Embryonic facial prominence (tissue), 1 donor: Measurements from ENCODE around the gene RNF121.
"Not testable (repeated sequence)": the region's sequence is repeated elsewhere in the genome, so short reads cannot be mapped to it uniquely, and the experiment has no call there.

Source experiments
- DNase-seq: peaks from one replicate; pipeline ENCODE4 v3.0.0-alpha.2; 2016; ENCODE audit errors: extremely low spot score

Gene RNF121

DNA sequence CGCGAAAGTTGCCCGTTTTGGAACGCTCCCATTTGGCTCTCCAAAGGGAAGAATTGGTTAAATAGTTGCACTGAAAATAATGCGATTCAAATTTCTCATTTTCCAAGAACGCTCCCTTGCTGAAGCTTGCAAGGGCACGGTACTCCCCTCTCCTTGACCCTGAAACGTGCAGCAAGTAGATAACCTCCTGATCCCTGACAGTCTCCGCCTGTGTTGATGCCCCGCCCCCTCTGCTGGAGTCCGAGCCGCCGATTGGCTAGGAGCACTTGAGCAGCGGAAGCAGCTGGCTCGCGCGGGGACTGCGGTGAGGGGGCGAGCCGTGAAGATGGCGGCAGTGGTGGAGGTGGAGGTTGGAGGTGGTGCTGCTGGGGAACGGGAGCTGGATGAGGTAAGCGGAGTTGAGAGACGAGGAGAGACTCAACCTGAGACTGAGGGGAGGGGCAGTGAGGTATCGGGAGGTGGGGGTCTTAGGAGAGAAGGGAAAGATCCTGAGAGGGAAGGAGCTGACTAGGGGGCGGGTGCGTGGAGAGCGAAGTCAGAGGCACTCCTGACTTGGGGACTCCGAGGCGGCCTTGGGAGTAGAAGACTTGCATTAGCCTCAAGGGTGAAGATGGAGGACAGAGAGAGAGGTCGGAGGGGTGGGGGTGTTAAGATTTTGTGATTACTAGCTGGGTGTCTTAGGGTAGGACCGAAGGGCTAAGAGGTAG lies at the start of gene RNF121:
Gene RNF121, plus strand, starts transcription at position 310 of the 707 bp plus-strand sequence. Its CDS starts 16 bp downstream, at position 326.
- DNase-seq: peak; percentile 95

DNA sequence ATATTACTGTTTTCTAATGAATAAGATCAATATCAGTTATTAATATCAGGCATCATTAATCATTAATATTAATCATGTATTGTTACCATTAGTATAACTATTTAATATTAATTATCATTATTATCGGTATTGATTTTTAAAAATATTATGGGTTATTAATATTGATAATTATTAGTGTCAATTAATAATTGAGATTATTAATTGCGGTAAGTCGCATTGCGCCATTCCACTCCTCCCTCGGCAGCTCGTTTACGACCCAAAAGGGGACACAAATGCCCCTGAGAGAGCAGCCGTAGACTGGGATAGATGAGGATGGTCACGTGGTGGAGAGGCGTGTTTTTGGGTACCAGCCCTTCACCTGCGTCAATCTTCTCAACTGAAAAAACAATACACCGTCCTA lies 43.0 kb upstream of the RNF121 start:
- not testable (repeated sequence) for DNase-seq

DNA sequence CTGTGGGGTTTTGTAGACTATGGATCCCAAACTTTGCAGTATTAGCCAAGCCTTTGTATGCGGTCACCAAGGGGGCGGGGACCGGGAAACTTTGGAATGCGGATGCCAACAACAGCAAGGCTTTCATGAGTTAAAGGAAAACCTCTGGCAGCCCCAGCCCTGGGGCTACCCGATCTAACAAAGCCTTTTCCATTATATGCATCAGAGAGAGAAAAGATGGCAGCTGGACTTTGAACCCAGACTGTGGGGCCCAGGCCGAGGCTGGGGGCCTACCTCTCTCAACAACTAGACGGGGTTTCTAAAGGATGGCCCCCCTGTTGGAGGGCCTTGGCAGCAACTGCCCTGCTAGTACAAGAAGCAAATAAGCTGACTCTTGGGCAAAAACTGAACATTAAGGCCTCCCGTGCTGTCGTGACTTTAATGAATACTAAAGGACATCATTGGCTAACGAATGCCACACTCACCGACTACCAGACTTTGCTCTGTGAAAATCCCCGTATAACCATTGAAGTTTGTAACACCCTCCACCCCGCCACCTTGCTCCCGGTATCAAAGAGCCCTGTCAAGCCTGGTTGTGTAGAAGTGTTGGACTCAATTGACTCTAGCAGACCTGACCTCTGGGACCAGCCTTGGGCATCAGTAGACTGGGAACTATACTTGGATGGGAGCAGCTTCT lies 40.4 kb upstream of the RNF121 start:
- DNase-seq: not testable (repeated sequence)

DNA sequence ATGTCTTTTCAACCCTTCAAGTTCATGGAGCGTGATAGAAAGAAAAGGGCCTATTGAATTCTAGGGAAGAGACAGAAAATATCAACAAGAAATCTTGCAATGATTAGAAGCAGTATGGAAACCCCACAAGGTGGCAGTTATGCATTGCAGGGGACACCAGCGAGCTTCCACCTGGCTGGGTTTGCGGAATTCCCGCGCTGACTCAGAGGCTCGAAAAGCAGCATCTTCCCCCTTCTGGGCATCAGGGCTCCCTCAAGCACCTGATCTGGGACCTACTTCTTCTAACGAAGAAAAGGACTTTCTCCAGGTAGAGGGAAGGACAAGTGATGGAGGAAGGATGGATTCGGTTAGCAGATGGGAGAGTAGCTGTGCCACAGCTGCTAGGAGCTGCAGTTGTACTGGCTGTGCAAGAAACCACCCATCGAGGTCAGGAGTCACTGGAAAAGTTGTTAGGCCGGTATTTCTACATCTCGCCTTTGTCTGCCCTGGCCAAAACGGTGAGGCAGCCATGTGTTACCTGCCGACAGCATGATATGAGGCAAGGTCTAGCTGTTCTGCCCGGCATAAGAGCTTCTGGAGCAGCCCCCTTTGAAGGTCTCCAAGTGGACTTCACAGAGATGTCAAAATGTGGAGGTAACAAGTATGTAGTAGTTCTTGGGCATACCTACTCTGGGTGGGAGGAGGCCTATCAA lies 39.5 kb upstream of the RNF121 start:
- DNase-seq: not testable (repeated sequence)

DNA sequence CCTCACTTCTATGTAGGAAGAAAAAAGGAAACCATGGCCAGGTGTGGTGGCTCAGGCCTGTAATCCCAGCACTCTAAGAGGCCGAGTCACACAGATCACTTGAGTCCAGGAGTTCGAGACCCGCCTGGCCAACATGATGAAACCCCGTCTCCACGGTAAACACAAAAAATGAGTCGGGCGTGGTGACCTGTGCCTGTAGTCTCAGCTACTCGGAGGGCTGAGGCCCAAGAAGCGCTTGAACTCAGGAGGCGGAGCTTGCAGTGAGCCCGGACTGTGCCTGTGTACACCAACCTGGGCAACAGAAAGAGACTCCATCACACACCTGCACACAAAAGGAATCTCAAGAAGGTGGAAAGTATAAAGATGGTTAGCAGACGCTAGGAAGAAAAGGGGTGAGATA lies 32.9 kb upstream of the RNF121 start:
- no peak for DNase-seq

DNA sequence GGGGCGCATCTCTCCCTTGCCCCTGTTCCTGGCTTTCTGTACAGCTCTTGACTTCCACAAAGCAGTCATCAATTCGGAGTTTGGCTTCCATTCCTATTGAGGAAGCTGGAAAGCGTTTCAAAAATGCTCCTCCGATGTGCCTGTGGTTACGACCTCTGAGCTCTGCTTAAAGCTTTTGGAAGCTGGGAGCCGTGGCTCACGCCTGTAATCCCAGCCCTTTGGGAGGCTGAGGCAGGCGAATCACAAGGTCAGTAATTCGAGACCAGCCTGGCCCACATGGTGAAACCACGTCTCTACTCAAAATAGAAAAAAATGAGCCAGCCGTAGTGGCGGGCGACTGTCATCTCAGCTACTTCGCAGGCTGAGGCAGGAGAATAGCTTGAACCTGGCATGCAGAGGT lies 27.7 kb upstream of the RNF121 start:
- not testable (repeated sequence) for DNase-seq

DNA sequence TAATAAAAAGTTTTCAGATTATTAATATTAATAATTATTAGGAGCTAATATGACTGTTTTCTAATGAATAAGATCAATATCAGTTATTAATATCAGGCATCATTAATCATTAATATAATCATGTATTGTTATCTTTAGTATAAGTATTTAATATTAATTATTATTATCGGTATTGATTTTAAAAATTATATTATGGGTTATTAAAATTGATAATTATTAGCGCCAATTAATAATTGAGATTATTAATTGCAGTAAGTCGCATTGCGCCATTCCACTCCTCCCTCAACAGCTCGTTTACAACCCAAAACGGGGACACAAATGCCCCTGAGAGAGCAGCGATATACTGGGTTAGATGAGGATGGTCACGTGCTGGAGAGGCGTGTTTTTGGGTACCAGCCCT lies 20.6 kb upstream of the RNF121 start:
- DNase-seq: no peak

DNA sequence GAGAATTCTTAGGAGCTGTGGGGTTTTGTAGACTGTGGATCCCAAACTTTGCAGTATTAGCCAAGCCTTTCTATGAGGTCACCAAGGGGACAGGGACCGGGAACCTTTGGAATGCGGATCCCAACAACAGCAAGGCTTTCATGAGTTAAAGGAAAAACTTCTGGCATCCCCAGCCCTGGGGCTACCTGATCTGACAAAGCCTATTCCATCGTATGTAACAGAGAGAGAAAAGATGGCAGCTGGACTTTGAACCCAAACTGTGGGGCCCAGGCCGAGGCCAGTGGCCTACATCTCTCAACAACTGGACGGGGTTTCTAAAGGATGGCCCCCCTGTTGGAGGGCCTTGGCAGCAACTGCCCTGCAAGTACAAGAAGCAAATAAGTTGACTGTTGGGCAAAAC lies 18.1 kb upstream of the RNF121 start:
- not testable (repeated sequence) for DNase-seq

DNA sequence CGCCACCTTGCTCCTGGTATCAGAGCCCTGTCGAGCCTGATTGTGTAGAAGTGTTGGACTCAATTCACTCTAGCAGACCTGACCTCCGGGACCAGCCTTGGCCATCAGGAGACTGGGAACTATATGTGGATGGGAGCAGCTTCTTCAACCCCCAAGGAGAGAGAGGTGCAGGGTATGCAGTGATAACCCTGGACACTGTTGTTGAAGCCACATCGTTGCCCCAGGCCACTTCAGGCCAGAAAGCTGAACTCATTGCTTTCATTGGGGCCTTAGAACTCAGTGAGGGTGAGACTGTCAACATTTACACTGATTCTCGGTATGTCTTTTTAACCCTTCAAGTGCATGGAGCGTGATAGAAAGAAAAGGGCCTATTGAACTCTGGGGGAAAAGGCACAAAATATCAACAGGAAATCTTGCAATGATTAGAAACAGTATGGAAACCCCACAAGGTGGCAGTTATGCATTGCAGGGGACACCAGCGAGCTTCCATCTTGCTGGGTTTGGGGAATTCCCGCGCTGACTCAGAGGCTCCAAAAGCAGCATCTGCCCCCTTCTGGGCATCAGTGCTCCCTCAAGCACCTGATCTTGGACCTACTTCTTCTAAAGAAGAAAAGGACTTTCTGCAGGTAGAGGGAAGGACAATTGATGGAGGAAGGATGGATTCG lies 17.4 kb upstream of the RNF121 start:
- DNase-seq: not testable (repeated sequence)

DNA sequence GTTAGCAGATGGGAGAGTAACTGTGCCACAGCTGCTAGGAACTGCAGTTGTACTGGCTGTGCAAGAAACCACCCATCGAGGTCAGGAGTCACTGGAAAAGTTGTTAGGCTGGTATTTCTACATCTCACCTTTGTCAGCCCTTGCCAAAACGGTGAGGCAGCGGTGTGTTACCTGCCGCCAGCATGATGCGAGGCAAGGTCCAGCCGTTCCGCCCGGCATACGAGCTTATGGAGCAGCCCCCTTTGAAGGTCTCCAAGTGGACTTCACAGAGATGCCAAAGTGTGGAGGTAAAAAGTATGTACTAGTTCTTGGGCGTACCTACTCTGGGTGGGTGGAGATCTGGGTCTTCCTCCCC lies 16.9 kb upstream of the RNF121 start:
- not testable (repeated sequence) for DNase-seq

DNA sequence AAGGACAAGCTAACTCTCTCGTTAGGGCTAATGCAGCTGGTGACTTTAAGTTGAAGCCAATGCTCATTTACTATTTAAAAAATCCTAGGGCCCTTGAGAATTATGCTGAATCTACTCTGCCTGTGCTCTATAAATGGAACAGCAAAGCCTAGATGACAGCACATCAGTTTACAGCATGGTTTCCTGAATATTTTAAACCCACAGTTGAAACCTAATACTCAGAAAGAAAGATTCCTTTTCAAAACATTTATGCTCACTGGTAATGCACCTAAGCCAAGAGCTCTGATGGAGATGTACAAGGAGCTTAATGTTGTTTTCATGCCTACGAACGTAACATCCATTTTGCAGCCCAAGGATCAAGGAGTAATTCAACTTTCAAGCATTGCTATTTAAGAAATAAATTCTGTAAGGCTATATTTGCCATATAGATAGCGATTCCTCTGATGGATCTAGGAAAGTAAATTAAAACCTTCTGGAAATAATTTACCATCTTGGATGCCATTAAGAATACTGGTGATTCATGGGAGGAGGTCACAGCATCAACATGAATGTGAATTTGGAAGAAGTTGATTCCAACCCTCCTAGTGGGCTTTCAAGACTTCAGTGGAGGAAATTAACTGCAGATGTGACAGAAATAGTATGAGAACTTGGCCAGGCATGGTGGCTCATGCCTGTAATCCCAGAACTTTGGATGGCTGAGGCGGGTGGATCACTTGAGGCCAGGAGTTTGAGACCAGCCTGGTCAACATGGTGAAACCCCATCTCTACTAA lies 14.9 kb upstream of the RNF121 start:
- DNase-seq: peak; percentile 24

DNA sequence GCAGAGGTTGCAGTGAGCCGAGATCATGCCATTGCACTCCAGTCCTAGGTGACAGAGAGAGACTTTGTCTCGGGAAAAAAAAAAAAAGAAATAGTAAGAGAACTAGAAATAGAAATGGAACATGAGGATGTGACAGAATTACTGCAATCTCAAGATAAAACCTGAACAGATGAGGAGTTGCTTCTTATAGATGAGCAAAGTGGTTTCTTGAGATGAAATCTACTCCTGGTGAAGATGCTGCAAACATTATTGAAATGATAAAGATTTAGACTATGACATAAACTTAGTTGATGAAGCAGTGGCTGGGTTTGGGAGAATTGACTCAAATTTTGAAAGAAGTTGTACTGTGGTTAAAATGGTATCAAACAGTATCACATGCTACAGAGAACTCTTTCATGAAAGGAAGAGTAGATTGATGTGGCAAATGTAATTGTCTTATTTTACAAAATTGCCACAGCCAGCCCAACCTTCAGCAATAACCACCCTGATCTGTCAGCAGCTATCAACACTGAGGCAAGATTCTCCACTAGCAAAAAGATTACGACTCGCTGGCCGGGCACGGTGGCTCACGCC lies 14.1 kb upstream of the RNF121 start:
- no peak for DNase-seq

DNA sequence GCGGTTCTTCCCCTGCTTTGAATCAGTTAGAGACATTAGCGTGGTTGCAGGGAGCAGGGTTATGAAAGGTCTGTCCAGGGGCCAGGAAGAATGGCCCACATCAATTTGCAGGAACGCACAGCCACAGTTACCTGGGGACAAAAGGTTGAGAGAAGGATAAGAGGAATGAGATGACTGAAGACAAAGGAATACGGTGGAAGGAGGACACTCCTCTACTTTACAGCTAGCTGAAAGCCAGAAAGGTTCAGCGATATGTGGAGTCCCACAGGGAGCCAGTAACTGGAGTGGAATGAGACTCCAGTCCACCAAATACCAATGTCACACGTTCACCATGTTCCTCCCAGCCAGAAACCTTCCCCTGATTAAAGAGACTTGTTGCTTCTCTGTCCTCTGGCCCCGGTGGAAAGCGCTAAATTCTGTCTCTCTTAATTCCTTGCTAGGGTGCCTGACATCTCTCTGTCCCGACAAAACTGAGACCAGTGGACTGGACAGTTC lies 11.2 kb upstream of the RNF121 start:
- DNase-seq: no peak

DNA sequence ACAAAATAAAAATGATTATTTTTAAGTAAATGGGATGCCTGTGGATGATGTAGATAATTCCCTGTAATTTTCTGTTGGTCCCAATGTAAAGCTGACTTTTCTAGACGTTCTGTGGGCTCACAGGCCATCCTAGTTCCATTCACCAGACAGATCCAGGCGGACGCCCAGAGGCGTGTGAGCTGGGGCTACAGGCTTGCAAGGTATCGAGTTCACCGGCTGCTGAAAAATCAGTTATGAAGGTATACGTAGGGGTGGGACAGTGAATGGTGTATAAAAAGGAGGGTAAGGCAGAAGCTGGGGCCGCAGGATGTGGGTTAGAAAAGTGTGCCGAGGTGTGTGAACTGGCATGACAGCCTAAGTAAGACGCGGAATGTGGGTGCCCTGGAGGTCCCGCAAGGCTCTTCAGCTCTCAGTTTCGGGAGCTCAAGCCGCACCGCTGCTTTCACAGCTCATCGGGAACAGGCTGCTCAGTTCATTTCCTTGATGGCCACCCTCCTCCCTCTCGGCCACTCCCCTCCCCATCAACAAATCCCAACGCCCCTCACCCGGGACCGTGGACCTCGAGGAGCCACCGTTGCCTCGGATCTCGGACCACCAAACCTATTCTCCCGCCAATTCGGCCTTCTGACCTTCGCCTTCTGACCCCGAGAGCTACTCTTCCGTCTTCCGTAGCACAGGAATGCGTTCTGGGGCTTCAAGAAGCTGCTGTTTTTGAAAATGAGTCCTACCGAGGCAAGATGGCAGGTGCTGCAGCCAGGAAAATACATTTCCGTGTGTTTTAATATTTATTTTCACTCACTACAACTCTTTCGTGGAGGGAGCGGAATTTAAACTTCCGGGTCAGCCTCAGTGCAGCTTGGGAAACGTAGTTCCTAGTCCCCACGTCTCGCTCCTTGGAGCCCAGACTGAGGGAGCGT lies 768 bp upstream of the RNF121 start, which contains the start of gene XNDC1N:
Gene XNDC1N, minus strand, starts transcription at position 775 of the 917 bp plus-strand sequence. CDS start 5,241 bp downstream, outside the sequence.
- DNase-seq: peak; percentile 88

DNA sequence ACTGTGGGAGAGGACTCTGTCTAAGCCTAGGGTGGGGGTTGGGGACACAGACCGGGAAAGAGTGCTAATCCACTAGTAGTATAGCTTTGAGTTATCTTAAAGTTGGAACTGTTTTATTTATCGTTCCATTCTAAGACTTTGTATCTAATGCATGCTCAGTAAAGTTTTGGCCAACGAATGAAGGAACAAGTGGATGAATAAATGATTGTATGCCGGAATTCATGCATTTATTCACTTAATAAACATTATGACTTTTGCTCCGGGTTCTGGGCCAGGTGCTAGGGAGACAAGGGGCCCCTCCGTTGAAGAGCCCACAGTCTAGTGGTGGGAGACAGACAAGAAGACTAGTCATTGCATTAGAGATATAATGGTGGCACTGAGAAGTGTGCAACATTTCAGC lies 645 bp downstream of the RNF121 start:
- no peak for DNase-seq

DNA sequence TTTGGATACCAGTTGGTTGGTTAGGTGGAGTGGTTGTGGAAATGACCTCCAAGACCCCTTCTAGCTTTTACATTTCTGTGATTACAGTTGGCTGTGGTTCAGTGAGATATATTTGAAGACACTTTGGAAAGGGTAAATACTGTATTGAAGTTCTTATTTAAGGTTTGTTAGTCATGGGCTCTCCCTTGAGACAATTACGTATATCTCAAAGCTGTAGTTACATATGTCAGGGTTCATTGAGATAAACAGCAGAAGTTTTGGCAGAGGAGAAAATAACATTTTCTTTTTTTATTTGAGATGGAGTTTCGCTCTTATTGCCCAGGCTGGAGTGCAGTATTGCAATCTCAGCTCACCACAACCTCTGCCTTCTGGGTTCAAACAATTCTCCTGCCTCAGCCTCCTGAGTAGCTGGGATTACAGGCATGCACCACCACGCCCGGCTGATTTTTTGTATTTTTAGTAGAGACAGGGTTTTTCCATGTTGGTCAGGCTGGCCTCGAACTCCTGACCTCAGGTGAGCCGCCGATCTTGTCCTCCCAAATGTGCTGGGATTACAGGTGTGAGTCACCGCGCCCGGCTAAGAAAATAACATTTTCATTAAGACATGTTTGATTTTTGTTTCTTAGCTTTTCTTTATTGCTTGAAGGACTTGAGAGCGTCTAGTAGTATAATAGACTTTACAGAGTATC lies 1.9 kb downstream of the RNF121 start:
- DNase-seq: no peak

DNA sequence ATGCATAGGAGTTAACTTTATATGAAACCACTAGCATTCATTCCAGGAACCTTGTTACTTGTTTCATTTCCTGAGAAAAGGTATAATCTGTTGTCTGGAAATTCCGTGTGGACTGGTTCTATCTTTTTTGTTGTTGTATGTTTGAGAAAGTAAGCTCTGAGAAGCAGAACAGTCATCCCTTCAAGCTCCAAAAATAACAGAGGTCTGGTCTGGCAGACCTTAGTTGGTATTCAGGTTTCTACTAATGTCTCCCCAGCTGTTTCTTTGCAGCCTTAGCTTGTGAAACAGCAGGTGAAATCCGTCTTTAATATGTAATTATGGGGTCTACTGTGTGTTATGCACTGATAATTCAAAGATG lies 2.4 kb downstream of the RNF121 start:
- no peak for DNase-seq

DNA sequence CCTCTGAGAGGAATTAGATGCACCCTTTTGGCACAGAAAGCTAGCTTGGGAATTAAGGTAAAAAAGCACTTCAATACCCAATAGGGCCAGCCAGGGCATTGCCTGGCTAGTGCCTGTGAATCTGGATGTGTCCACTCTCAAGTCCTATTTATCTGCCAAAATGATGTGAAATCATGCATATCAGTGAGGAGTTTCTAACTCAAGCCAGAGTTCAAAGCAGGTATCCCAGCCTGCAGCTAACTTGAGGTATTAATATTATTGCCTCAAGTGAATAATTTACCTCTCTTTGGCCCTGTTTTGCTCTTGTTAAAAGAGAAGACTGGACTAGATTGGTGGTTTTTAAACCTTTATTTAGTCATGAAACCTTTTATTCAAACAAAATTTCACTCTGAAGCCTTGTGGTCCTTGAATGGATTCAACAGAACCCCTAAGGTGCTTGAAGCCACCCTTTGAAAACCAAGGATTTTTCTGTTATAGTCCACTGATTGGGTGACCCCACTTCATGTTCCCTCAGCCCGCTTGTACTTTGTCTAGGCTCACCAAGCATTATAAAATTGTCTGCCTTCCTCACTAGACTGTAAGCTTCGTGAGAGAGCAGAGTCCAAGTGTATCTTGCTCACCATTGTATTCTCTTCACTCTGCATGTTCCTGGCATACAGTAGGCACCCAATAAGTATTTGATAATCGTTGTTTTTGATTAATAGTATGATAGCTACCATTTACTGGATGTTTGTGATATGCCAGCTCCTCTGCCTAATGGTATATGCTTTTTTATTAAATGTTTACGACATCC lies 4.5 kb downstream of the RNF121 start:
- no peak for DNase-seq
